ENCODE results near the gene PITX1.

Gene PITX1

GRCh38 chr5:135069895-135070657, 36.0 kb upstream of the PITX1 start:
- Histone ChIP-seq H4K8ac (ENCODE audit: low read depth, low read length) (no peak overlapping the region), H3K9me3 (replicated peaks in 1 of 2; ENCODE audit: control insufficient read depth in 2 of 2, insufficient read depth in 1 of 2, low read depth in 1 of 2, low read length in 2 of 2) (no peaks in the 10 kb centered on the region), H2BK12ac (ENCODE audit: low read length) (no peak overlapping the region), H3K4ac (ENCODE audit: low read length) (no peak overlapping the region), H3K18ac (ENCODE audit: low read length) (peak overlapping the region; percentile 9), H3K9ac (ENCODE audit: low read depth, low read length, poor library complexity) (no peak overlapping the region), H2BK120ac (ENCODE audit: low read depth, low read length) (no peak overlapping the region), H2AK5ac (ENCODE audit: low read depth, low read length) (peak overlapping the region; percentile 5), H3K27me3 (ENCODE audit: control insufficient read depth in 3 of 3, insufficient read depth in 3 of 3, low read depth in 1 of 3, low read length in 3 of 3) (peaks cover 0 to 91% (median 46%) of the 10 kb centered on the region in 3 experiments), H2BK15ac (ENCODE audit: low read length) (no peak overlapping the region), H4K91ac (ENCODE audit: low read depth, low read length, poor library complexity) (no peak overlapping the region), H3K4me3 (ENCODE audit: low read length in 2 of 2) (no peak overlapping the region), H3K36me3 (replicated peaks in 1 of 2; ENCODE audit: control insufficient read depth in 2 of 2, insufficient read depth in 2 of 2, low read length in 2 of 2) (no peaks in the 10 kb centered on the region), H3K79me1 (ENCODE audit: low read depth, low read length) (no peaks in the 10 kb centered on the region), H3K4me2 (ENCODE audit: insufficient read depth, low read length, poor library complexity, severe bottlenecking) (peak overlapping the region; percentile 19), H3K23ac (ENCODE audit: low read depth, low read length, poor library complexity) (no peak overlapping the region), H3K14ac (ENCODE audit: low read length) (no peak overlapping the region), H3K4me1 (ENCODE audit: control insufficient read depth in 2 of 2, insufficient read depth in 1 of 2, low read depth in 1 of 2, low read length in 2 of 2) (peaks cover 0 to 22% of the 10 kb centered on the region in 2 donors), H3K27ac (replicated peaks; ENCODE audit: low read length) (no peak overlapping the region), H2AFZ (ENCODE audit: low read length) (peak overlapping the region; percentile 61), H2BK5ac (ENCODE audit: low read length) (no peak overlapping the region)
- no CpG with 5 or more reads among the region's 19 CpGs for WGBS, 2 donors (ENCODE audit: extremely low coverage in 2 of 2, insufficient read length in 2 of 2, insufficient replicate concordance in 1 of 2)
- DNase-seq (ENCODE audit: low spot score) = no peak

GRCh38 chr5:135069016-135069770, 35.2 kb upstream of the PITX1 start:
- Histone ChIP-seq H2BK15ac (ENCODE audit: low read length) (peak overlapping the region; percentile 24), H4K8ac (ENCODE audit: low read depth, low read length) (no peak overlapping the region), H3K4me2 (ENCODE audit: insufficient read depth, low read length, poor library complexity, severe bottlenecking) (peak overlapping the region; percentile 48), H3K36me3 (replicated peaks in 1 of 2; ENCODE audit: control insufficient read depth in 2 of 2, insufficient read depth in 2 of 2, low read length in 2 of 2) (no peaks in the 10 kb centered on the region), H3K79me1 (ENCODE audit: low read depth, low read length) (no peaks in the 10 kb centered on the region), H2AFZ (ENCODE audit: low read length) (peak overlapping the region; percentile 61), H2BK120ac (ENCODE audit: low read depth, low read length) (no peak overlapping the region), H2BK12ac (ENCODE audit: low read length) (peak overlapping the region; percentile 63), H3K9ac (ENCODE audit: low read depth, low read length, poor library complexity) (no peak overlapping the region), H3K4ac (ENCODE audit: low read length) (no peak overlapping the region), H3K9me3 (replicated peaks in 1 of 2; ENCODE audit: control insufficient read depth in 2 of 2, insufficient read depth in 1 of 2, low read depth in 1 of 2, low read length in 2 of 2) (no peaks in the 10 kb centered on the region), H3K14ac (ENCODE audit: low read length) (no peak overlapping the region), H3K23ac (ENCODE audit: low read depth, low read length, poor library complexity) (no peak overlapping the region), H3K4me1 (ENCODE audit: control insufficient read depth in 2 of 2, insufficient read depth in 1 of 2, low read depth in 1 of 2, low read length in 2 of 2) (peaks cover 0 to 24% of the 10 kb centered on the region in 2 donors), H2AK5ac (ENCODE audit: low read depth, low read length) (no peak overlapping the region), H2BK5ac (ENCODE audit: low read length) (no peak overlapping the region), H3K27me3 (ENCODE audit: control insufficient read depth in 3 of 3, insufficient read depth in 3 of 3, low read depth in 1 of 3, low read length in 3 of 3) (peaks cover 0 to 87% (median 48%) of the 10 kb centered on the region in 3 experiments), H3K27ac (replicated peaks; ENCODE audit: low read length) (no peak overlapping the region), H3K18ac (ENCODE audit: low read length) (peak overlapping the region; percentile 73), H4K91ac (ENCODE audit: low read depth, low read length, poor library complexity) (no peak overlapping the region), H3K4me3 (ENCODE audit: low read length in 2 of 2) (no peak overlapping the region)
- peak; percentile 95 for DNase-seq (ENCODE audit: low spot score)
- WGBS, 2 donors (ENCODE audit: extremely low coverage in 2 of 2, insufficient read length in 2 of 2, insufficient replicate concordance in 1 of 2) = no CpG with 5 or more reads among the region's 15 CpGs

GRCh38 chr5:135067587-135067986, 33.6 kb upstream of the PITX1 start:
- H3K27me3 ChIP-seq (ENCODE audit: control insufficient read depth in 3 of 3, insufficient read depth in 3 of 3, low read depth in 1 of 3, low read length in 3 of 3) = peaks cover 0 to 87% (median 39%) of the 10 kb centered on the region in 3 experiments
- H2BK15ac ChIP-seq (ENCODE audit: low read length) = peak overlapping the region; percentile 56
- no peak overlapping the region for H3K4me2 ChIP-seq (ENCODE audit: insufficient read depth, low read length, poor library complexity, severe bottlenecking)
- no peaks in the 10 kb centered on the region for H3K9me3 ChIP-seq (replicated peaks in 1 of 2; ENCODE audit: control insufficient read depth in 2 of 2, insufficient read depth in 1 of 2, low read depth in 1 of 2, low read length in 2 of 2)
- H4K8ac ChIP-seq (ENCODE audit: low read depth, low read length) = no peak overlapping the region
- no peak overlapping the region for H2BK120ac ChIP-seq (ENCODE audit: low read depth, low read length)
- H2BK5ac ChIP-seq (ENCODE audit: low read length) = no peak overlapping the region
- no peak overlapping the region for H3K9ac ChIP-seq (ENCODE audit: low read depth, low read length, poor library complexity)
- no peak for DNase-seq (ENCODE audit: low spot score)
- H3K23ac ChIP-seq (ENCODE audit: low read depth, low read length, poor library complexity) = no peak overlapping the region
- H2AFZ ChIP-seq (ENCODE audit: low read length) = no peak overlapping the region
- no peak overlapping the region for H3K4ac ChIP-seq (ENCODE audit: low read length)
- peak overlapping the region; percentile 50 for H2BK12ac ChIP-seq (ENCODE audit: low read length)
- H4K91ac ChIP-seq (ENCODE audit: low read depth, low read length, poor library complexity) = no peak overlapping the region
- H3K27ac ChIP-seq (replicated peaks; ENCODE audit: low read length) = no peak overlapping the region
- H3K79me1 ChIP-seq (ENCODE audit: low read depth, low read length) = no peaks in the 10 kb centered on the region
- peaks cover 0 to 21% of the 10 kb centered on the region in 2 donors for H3K4me1 ChIP-seq (ENCODE audit: control insufficient read depth in 2 of 2, insufficient read depth in 1 of 2, low read depth in 1 of 2, low read length in 2 of 2)
- peak overlapping the region; percentile 92 for H2AK5ac ChIP-seq (ENCODE audit: low read depth, low read length)
- peak overlapping the region; percentile 43 for H3K14ac ChIP-seq (ENCODE audit: low read length)
- H3K36me3 ChIP-seq (replicated peaks in 1 of 2; ENCODE audit: control insufficient read depth in 2 of 2, insufficient read depth in 2 of 2, low read length in 2 of 2) = no peaks in the 10 kb centered on the region
- no peak overlapping the region for H3K4me3 ChIP-seq (ENCODE audit: low read length in 2 of 2)
- WGBS, 2 donors (ENCODE audit: extremely low coverage in 2 of 2, insufficient read length in 2 of 2, insufficient replicate concordance in 1 of 2) = no CpG with 5 or more reads among the region's 9 CpGs
- H3K18ac ChIP-seq (ENCODE audit: low read length) = peak overlapping the region; percentile 90

- DNase-seq (ENCODE audit: low spot score) = no peak
- Histone ChIP-seq H3K4me3 (ENCODE audit: low read length in 2 of 2) (peak overlapping the region in 1 of 2 donors; percentile 15), H3K9me3 (replicated peaks in 1 of 2; ENCODE audit: control insufficient read depth in 2 of 2, insufficient read depth in 1 of 2, low read depth in 1 of 2, low read length in 2 of 2) (no peaks in the 10 kb centered on the region), H3K36me3 (replicated peaks in 1 of 2; ENCODE audit: control insufficient read depth in 2 of 2, insufficient read depth in 2 of 2, low read length in 2 of 2) (no peaks in the 10 kb centered on the region), H4K91ac (ENCODE audit: low read depth, low read length, poor library complexity) (peak overlapping the region; percentile 44), H3K4me1 (ENCODE audit: control insufficient read depth in 2 of 2, insufficient read depth in 1 of 2, low read depth in 1 of 2, low read length in 2 of 2) (peaks cover 0 to 20% of the 10 kb centered on the region in 2 donors), H3K79me1 (ENCODE audit: low read depth, low read length) (no peaks in the 10 kb centered on the region), H2BK120ac (ENCODE audit: low read depth, low read length) (peak overlapping the region; percentile 47), H2AK5ac (ENCODE audit: low read depth, low read length) (peak overlapping the region; percentile 17), H2BK15ac (ENCODE audit: low read length) (peak overlapping the region; percentile 61), H3K27me3 (ENCODE audit: control insufficient read depth in 3 of 3, insufficient read depth in 3 of 3, low read depth in 1 of 3, low read length in 3 of 3) (peaks cover 0 to 85% (median 33%) of the 10 kb centered on the region in 3 experiments), H3K4me2 (ENCODE audit: insufficient read depth, low read length, poor library complexity, severe bottlenecking) (no peak overlapping the region), H3K23ac (ENCODE audit: low read depth, low read length, poor library complexity) (peak overlapping the region; percentile 59), H3K4ac (ENCODE audit: low read length) (no peak overlapping the region), H3K27ac (replicated peaks; ENCODE audit: low read length) (no peak overlapping the region), H2BK5ac (ENCODE audit: low read length) (no peak overlapping the region), H3K18ac (ENCODE audit: low read length) (peak overlapping the region; percentile 61), H3K14ac (ENCODE audit: low read length) (peak overlapping the region; percentile 57), H4K8ac (ENCODE audit: low read depth, low read length) (no peak overlapping the region), H2BK12ac (ENCODE audit: low read length) (peak overlapping the region; percentile 87), H2AFZ (ENCODE audit: low read length) (no peak overlapping the region), H3K9ac (ENCODE audit: low read depth, low read length, poor library complexity) (peak overlapping the region; percentile 46)
- WGBS, 2 donors (ENCODE audit: extremely low coverage in 2 of 2, insufficient read length in 2 of 2, insufficient replicate concordance in 1 of 2) = no CpG with 5 or more reads among the region's 5 CpGs
Observed at GRCh38 chr5:135066781-135067180, 32.8 kb upstream of the PITX1 start.

Data from neuronal stem cell (in vitro differentiated cells).